Measurements from ENCODE around the gene DNM3.

Gene DNM3

DNA sequence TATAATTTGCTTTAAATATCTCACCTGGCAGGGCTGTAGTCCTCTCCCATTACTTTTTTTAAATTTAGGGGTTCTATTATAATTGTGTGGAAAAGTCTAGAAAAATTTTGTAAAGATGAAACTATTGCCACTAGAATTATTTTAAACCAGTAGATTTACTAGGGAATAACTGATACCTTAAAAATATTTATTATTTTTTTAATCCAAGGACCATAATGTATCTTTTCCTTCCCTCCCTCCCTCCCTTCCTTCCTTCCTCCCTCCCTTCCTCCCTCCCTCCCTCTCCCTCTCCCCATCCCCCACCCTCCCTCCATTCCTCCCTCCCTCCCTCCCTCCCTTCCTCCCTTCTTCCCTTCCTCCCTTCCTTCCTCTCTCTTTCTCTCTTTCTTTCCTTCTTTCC, 90.5 kb downstream of the DNM3 start:
- no peaks in the 10 kb centered on the region for H3K36me3 ChIP-seq
- H3K27ac ChIP-seq, result no peak overlapping the region
- H3K4me1 ChIP-seq (ENCODE audit: control insufficient read depth in 1 of 2, insufficient read depth in 1 of 2, low read depth in 1 of 2, low read length in 1 of 2), result no peaks in the 10 kb centered on the region
- H3K27me3 ChIP-seq, result no peaks in the 10 kb centered on the region
- no peaks in the 10 kb centered on the region for H3K9me3 ChIP-seq
- no peak for TF ChIP-seq CTCF (IDR thresholded peaks at IDR 0.05)
- H3K4me3 ChIP-seq (ENCODE audit: low read depth in 1 of 2, low read length in 1 of 2), result no peak overlapping the region

GRCh38 chr1:171934664-171935063, 93.4 kb downstream of the DNM3 start:
- Histone ChIP-seq H3K36me3 (no peaks in the 10 kb centered on the region), H3K4me1 (ENCODE audit: control insufficient read depth in 1 of 2, insufficient read depth in 1 of 2, low read depth in 1 of 2, low read length in 1 of 2) (no peaks in the 10 kb centered on the region), H3K4me3 (ENCODE audit: low read depth in 1 of 2, low read length in 1 of 2) (no peak overlapping the region), H3K27me3 (no peaks in the 10 kb centered on the region), H3K9me3 (no peaks in the 10 kb centered on the region), H3K27ac (no peak overlapping the region)
- no peak for TF ChIP-seq CTCF (IDR thresholded peaks at IDR 0.05)

GRCh38 chr1:171935086-171935485, 93.8 kb downstream of the DNM3 start:
- H3K4me3 ChIP-seq (ENCODE audit: low read depth in 1 of 2, low read length in 1 of 2), result no peak overlapping the region
- H3K9me3 ChIP-seq, result no peaks in the 10 kb centered on the region
- no peak overlapping the region for H3K27ac ChIP-seq
- H3K36me3 ChIP-seq, result no peaks in the 10 kb centered on the region
- no peak for TF ChIP-seq CTCF (IDR thresholded peaks at IDR 0.05)
- no peaks in the 10 kb centered on the region for H3K4me1 ChIP-seq (ENCODE audit: control insufficient read depth in 1 of 2, insufficient read depth in 1 of 2, low read depth in 1 of 2, low read length in 1 of 2)
- no peaks in the 10 kb centered on the region for H3K27me3 ChIP-seq

- no peaks in the 10 kb centered on the region for H3K9me3 ChIP-seq
- no peak for TF ChIP-seq CTCF (IDR thresholded peaks at IDR 0.05)
- H3K27ac ChIP-seq, result no peak overlapping the region
- no peaks in the 10 kb centered on the region for H3K4me1 ChIP-seq (ENCODE audit: control insufficient read depth in 1 of 2, insufficient read depth in 1 of 2, low read depth in 1 of 2, low read length in 1 of 2)
- H3K4me3 ChIP-seq (ENCODE audit: low read depth in 1 of 2, low read length in 1 of 2), result no peak overlapping the region
- H3K36me3 ChIP-seq, result no peaks in the 10 kb centered on the region
- H3K27me3 ChIP-seq, result no peaks in the 10 kb centered on the region
Measured at GRCh38 chr1:171935664-171936063, 94.4 kb downstream of the DNM3 start.

GRCh38 chr1:171937938-171938337, 96.6 kb downstream of the DNM3 start:
- no peak overlapping the region for H3K4me3 ChIP-seq (ENCODE audit: low read depth in 1 of 2, low read length in 1 of 2)
- H3K36me3 ChIP-seq, result no peaks in the 10 kb centered on the region
- no peak for TF ChIP-seq CTCF (IDR thresholded peaks at IDR 0.05)
- H3K27ac ChIP-seq, result no peak overlapping the region
- H3K4me1 ChIP-seq (ENCODE audit: control insufficient read depth in 1 of 2, insufficient read depth in 1 of 2, low read depth in 1 of 2, low read length in 1 of 2), result no peaks in the 10 kb centered on the region
- H3K27me3 ChIP-seq, result no peaks in the 10 kb centered on the region
- H3K9me3 ChIP-seq, result no peaks in the 10 kb centered on the region

- H3K4me1 ChIP-seq (ENCODE audit: control insufficient read depth in 1 of 2, insufficient read depth in 1 of 2, low read depth in 1 of 2, low read length in 1 of 2), result no peaks in the 10 kb centered on the region
- H3K4me3 ChIP-seq (ENCODE audit: low read depth in 1 of 2, low read length in 1 of 2), result no peak overlapping the region
- H3K36me3 ChIP-seq, result no peaks in the 10 kb centered on the region
- TF ChIP-seq CTCF (IDR thresholded peaks at IDR 0.05), result no peak
- no peaks in the 10 kb centered on the region for H3K9me3 ChIP-seq
- no peaks in the 10 kb centered on the region for H3K27me3 ChIP-seq
- H3K27ac ChIP-seq, result no peak overlapping the region
Measured at GRCh38 chr1:171939740-171940139, 98.4 kb downstream of the DNM3 start.

Data from neutrophil (primary cell).